HG03060 (cell line): ENCODE measurements around the gene PLA2G4A.
"Not testable (repeated sequence)": the region's sequence is repeated elsewhere in the genome, so short reads cannot be mapped to it uniquely, and the experiment has no call there.

Experiments used
- ATAC-seq: cut with Tn5 transposase; IDR thresholded peaks from one replicate; pipeline ENCODE4 v1.9.1; 2021; ENCODE audit warnings: low read depth, moderate number of reproducible peaks; ENCODE audit not compliant: unreplicated experiment

PLA2G4A gene

GRCh38 chr1:186904361-186904760, 75.6 kb downstream of the PLA2G4A start:
- no peak for ATAC-seq

- ATAC-seq, result no peak
Measured at GRCh38 chr1:186905561-186905960, 76.8 kb downstream of the PLA2G4A start.

- no peak for ATAC-seq
Measured at GRCh38 chr1:186915555-186915954, 86.8 kb downstream of the PLA2G4A start.

- not testable (repeated sequence) for ATAC-seq
Measured at GRCh38 chr1:186917106-186917786, 88.5 kb downstream of the PLA2G4A start.

DNA sequence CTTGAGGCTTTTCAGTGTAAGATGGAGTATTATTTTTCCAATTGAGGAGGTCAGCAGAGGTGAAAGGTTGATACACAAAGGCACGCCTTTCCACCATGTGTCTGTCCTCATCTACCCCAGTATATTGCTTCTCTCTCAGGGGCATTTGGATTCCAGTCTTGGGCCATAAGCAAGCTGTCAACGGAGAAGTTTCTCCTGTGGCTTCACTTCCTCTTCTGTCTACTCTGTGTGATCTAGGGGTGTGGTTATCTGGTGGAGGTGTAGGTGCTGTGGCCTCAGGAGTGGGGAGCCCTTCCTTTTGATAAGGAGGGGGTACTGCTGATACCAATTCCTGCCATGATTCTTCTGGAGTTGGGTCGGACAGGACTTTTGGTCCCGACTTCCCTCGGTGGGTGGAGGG, 92.6 kb downstream of the PLA2G4A start:
- not testable (repeated sequence) for ATAC-seq

DNA sequence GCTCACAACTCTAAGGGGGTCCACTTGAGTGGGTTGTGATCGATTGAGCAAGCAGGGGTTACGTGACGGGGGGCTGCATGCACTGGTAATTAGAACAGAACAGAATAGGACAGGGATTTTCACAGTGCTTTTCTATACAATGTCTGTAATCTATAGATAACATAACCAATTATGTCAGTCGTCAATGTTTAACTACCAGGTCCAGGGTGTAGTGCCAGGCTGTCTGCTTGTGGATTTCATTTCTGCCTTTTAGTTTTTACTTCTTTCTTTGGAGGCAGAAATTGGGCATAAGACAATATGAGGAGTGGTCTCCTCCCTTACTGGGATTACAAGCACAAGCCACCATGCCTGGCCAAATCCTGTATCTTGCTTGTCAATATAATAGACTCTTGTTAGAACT, 94.1 kb downstream of the PLA2G4A start:
- not testable (repeated sequence) for ATAC-seq

- ATAC-seq, result no peak
Measured at GRCh38 chr1:186923486-186923885, 94.7 kb downstream of the PLA2G4A start.

- ATAC-seq, result no peak
Measured at GRCh38 chr1:186925881-186926669, 97.3 kb downstream of the PLA2G4A start.

DNA sequence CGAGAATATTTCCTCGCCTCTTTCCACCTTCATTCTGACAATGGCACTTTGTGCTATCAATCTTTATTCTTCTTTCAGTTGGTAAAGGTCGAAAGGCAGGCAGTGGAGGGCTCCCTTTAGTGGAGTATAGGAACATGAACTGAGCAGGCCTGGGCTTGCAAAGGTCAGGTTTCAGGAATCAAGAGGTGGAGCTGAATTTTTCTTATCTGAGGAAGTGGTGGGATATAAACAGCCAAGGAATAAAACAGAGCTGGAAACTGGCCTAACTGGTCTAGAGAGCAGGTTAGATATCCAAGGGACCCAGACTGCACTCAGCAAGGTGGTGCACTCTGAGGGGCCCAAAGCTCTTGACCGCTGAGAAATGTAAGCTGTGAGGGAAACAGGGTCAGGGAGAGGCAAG, 99.1 kb downstream of the PLA2G4A start:
- ATAC-seq, result no peak

GRCh38 chr1:186930238-186930637, 101.5 kb downstream of the PLA2G4A start:
- ATAC-seq, result no peak

DNA sequence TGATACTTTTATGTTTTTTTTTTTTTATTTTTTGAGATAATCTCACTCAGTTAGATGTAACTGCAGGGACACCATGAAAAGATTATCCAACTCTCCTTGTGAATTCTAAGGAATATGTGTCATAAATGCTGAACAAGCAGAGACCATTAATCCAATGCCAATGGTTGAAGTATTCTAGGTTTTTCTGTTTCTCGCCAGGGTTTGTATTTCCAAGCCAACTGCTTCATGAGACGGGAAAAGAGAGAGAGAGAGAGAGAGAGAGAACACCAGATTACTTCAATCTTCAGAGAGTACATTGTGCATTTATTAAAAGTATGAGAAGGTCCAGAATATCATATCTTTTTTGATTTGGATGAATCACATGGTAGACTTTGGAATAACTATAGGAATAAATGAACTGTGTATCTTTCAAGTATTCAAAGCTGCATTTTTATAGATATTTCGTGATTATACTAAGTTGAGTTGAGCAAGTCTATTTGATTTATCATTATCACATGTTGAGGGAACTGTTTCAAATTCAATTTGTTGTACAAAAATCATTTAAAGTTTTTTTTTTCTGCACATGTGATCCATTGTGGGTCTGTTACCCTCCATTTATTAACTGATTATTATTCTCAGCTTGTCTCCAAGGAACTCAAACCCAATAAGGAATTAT, 108.4 kb downstream of the PLA2G4A start:
- ATAC-seq, result no peak

- no peak for ATAC-seq
Measured at GRCh38 chr1:186943891-186944686, 115.3 kb downstream of the PLA2G4A start.

DNA sequence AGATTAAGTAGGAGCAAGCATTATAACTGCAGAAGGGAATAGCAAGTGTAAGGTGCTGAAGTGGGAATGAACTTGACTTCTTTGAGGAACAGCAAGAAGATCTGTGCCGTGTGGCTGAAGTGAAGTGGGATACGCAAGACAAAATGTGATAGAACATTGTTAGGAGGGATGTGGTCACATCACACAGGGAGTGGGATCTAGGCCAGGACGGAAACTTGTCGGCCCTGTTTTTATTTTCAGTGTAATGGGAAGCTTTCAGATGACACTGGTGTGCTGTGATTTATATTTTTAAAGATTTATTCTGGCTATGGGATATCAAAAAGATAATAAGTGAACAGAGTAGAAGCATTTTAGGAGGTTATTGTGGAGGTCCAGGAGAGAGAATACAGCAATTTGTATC, 116.4 kb downstream of the PLA2G4A start:
- no peak for ATAC-seq

- no peak for ATAC-seq
Measured at GRCh38 chr1:186948535-186948934, 119.8 kb downstream of the PLA2G4A start.

DNA sequence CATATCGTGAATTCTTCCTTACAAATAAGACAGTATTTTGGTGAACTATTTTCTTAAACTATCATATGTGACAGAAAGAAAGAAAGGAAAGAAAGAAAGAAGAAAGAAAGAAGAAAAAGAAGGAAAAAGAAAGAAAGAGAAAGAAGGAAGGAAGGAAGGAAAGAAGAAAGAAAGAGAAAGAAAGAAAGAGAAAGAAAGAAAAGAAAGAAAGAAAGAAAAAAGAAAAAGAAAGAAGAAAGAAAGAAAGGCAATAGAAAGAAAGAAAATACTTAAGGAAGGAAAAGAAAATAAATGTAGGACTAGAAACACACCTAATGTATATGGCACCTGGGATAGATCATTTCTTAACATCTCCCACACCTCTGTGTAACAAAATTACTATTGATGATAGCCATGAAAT, 120.4 kb downstream of the PLA2G4A start:
- no peak for ATAC-seq

GRCh38 chr1:186950547-186950946, 121.8 kb downstream of the PLA2G4A start:
- no peak for ATAC-seq

DNA sequence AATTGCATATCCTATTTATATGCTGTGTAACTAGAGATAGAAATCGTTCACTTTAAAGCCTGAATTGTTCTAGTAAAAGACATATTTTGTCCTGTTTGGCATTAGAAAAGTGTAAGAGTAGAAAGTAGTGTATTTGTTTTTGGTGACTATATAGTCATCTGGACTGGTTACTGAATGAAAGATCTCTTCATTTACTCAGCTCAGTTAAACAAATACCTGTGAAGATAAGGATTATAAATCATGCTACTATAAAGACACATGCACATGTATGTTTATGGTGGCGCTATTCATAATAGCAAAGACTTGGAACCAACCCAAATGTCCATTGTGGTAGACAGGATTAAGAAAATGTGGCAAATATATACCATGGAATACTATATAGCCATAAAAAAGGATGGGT, 125.1 kb downstream of the PLA2G4A start:
- ATAC-seq, result no peak

GRCh38 chr1:186957314-186957713, 128.6 kb downstream of the PLA2G4A start:
- ATAC-seq, result no peak

GRCh38 chr1:186958520-186958919, 129.8 kb downstream of the PLA2G4A start:
- no peak for ATAC-seq

DNA sequence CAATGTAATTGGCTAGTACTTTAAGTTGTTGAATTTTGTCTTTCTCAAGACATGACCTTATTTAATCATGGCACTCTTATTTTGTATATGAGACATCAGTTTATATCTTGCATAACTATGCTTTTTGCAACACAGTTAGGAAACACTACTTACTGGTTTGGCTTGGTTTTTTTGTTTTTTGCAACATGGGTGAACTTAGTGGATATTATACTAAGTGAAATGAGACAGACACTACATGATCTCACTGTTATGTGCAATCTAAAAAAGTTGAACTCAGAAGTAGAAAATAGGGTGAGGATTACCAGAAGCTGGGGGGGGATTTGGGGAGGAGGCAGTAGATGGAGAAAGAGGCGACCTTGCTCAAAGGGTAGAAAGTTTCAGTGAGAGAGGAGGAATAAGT, 132.1 kb downstream of the PLA2G4A start:
- ATAC-seq, result no peak

GRCh38 chr1:186965847-186966246, 137.1 kb downstream of the PLA2G4A start:
- no peak for ATAC-seq
